Measurements from ENCODE around the gene SUGT1. TPM values are rescaled to one million over a fixed set of nuclear protein-coding genes. Genes with fewer than 3 reads are reported as not detected.

SUGT1 gene
- total RNA-seq, 1 donor from 2014 or later: 75.2 TPM

GRCh38 chr13:52749419-52749818, 96.8 kb downstream of the SUGT1 start:
- no peak for DNase-seq (ENCODE audit: low read depth, low spot score)
- Mint-ChIP-seq H3K9me3 (no peaks in the 10 kb centered on the region), H3K27ac (ENCODE audit: unreplicated experiment) (no peak overlapping the region), H3K27me3 (ENCODE audit: low read depth) (no peaks in the 10 kb centered on the region), H3K36me3 (ENCODE audit: low read depth) (no peaks in the 10 kb centered on the region), H3K4me1 (peaks cover 2% of the 10 kb centered on the region), H3K4me3 (no peak overlapping the region)
- TF ChIP-seq, protein P1, sequence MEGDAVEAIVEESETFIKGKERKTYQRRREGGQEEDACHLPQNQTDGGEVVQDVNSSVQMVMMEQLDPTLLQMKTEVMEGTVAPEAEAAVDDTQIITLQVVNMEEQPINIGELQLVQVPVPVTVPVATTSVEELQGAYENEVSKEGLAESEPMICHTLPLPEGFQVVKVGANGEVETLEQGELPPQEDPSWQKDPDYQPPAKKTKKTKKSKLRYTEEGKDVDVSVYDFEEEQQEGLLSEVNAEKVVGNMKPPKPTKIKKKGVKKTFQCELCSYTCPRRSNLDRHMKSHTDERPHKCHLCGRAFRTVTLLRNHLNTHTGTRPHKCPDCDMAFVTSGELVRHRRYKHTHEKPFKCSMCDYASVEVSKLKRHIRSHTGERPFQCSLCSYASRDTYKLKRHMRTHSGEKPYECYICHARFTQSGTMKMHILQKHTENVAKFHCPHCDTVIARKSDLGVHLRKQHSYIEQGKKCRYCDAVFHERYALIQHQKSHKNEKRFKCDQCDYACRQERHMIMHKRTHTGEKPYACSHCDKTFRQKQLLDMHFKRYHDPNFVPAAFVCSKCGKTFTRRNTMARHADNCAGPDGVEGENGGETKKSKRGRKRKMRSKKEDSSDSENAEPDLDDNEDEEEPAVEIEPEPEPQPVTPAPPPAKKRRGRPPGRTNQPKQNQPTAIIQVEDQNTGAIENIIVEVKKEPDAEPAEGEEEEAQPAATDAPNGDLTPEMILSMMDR (conservative IDR thresholded peaks at IDR 0.05): no peak

Other genes with a start within 250 kb of the SUGT1 start
- gene THSD1, start 246.7 kb upstream of the SUGT1 start, total RNA-seq: 0.75 and 1.1 TPM in 2 replicates
- 33.6 and 37.1 TPM in 2 replicates for gene VPS36, start 202.2 kb upstream of the SUGT1 start, total RNA-seq
- 119 and 127 TPM in 2 replicates for gene CKAP2, start 197.4 kb upstream of the SUGT1 start, total RNA-seq
- gene HNRNPA1L2, start 10.4 kb upstream of the SUGT1 start, total RNA-seq: 13.8 and 14.3 TPM in 2 replicates
- gene CNMD, start 87.0 kb downstream of the SUGT1 start, total RNA-seq: 2.4 and 2.8 TPM in 2 replicates
- 13.7 and 14.6 TPM in 2 replicates for gene PCDH8, start 195.8 kb downstream of the SUGT1 start, total RNA-seq

Measured in neural crest cell (in vitro differentiated cells).